HepG2 (cell line): ENCODE results near the gene TUBA4A. TPM values are rescaled to one million over a fixed set of nuclear protein-coding genes. Genes with fewer than 3 reads are reported as not detected.

ENCODE experiments used
- CC2D1A ChIP-seq: sonication (generic); formaldehyde crosslinking; IDR thresholded peaks from 2 replicates; pipeline ENCODE4 v1.8.1; 2023; ENCODE audit warnings: mild to moderate bottlenecking, missing genetic modification reagents
- MTF2 ChIP-seq: sonication (generic); formaldehyde crosslinking; IDR thresholded peaks from 2 replicates; pipeline ENCODE4 v1.5.0; 2020; ENCODE audit warnings: missing genetic modification reagents, borderline replicate concordance
- TBL1XR1 ChIP-seq: fragments of 150-350 bp; IDR thresholded peaks from 2 replicates; pipeline ENCODE4 v1.6.1; 2014; ENCODE audit warnings: borderline replicate concordance, low read length; ENCODE audit not compliant: partially characterized antibody
- TP53 ChIP-seq: sonication (generic); formaldehyde crosslinking; conservative IDR thresholded peaks from 2 replicates; pipeline ENCODE4 v1.4.0; 2020; ENCODE audit warnings: missing genetic modification reagents
- ZBTB20 ChIP-seq: sonication (generic); formaldehyde crosslinking; IDR thresholded peaks from 2 replicates; pipeline ENCODE4 v1.8.1; 2023; ENCODE audit warnings: missing genetic modification reagents, low read depth, mild to moderate bottlenecking, borderline replicate concordance
- ZNF138 ChIP-seq: sonication (generic); formaldehyde crosslinking; IDR thresholded peaks from 2 replicates; pipeline ENCODE4 v1.5.0; 2020; ENCODE audit warnings: mild to moderate bottlenecking, low read depth, missing genetic modification reagents
- ZNF20 ChIP-seq: sonication (generic); formaldehyde crosslinking; IDR thresholded peaks from 2 replicates; pipeline ENCODE4 v1.4.0; 2020; ENCODE audit warnings: mild to moderate bottlenecking, moderate library complexity, missing genetic modification reagents
- polyA plus RNA-seq, 8 experiments: library from polyadenylated mRNA; depleted of rRNA in 3 of 8; stranded (reverse) in 7 of 8; unstranded in 1 of 8; fragments of >200 nt; fragmentation: Illumina TruSeq in 4 of 8; extraction: Trizol in 4 of 8; gene quantifications; 2 replicates each; pipeline versions ENCODE4 v1.2.1 to v1.2.3, GENCODE V29; 2011 to 2016; ENCODE audit warnings: low read depth in 4 of 8, missing spikeins in 1 of 8, mixed read lengths in 1 of 8; ENCODE audit not compliant: insufficient read depth in 1 of 8
- total RNA-seq, 5 experiments: library from RNA; depleted of rRNA; stranded (reverse); fragments of >200 nt; fragmentation: Illumina TruSeq; extraction: Trizol; gene quantifications; 2 replicates each; pipeline ENCODE4 v1.2.3, GENCODE V29; 2016; ENCODE audit warnings: low read depth in 1 of 5
- TF ChIP-seq, protein P1 (sequence below): fragments of 450-650 bp; IDR thresholded peaks from 2 replicates; pipeline ENCODE4 v1.6.1; 2017; ENCODE audit warnings: mild to moderate bottlenecking
- TF ChIP-seq, protein P2 (sequence below): sonication (generic); formaldehyde crosslinking; IDR thresholded peaks from 2 replicates; pipeline ENCODE4 v1.5.1; 2020; ENCODE audit warnings: mild to moderate bottlenecking, missing genetic modification reagents, moderate library complexity
- TF ChIP-seq, protein P3 (sequence below): sonication (generic); formaldehyde crosslinking; IDR thresholded peaks from 2 replicates; pipeline ENCODE4 v1.4.0; 2020; ENCODE audit warnings: missing genetic modification reagents
- TF ChIP-seq, protein P4 (sequence below): sonication (generic); formaldehyde crosslinking; IDR thresholded peaks from 2 replicates; pipeline ENCODE4 v1.8.1; 2023; ENCODE audit warnings: mild to moderate bottlenecking, inconsistent platforms, moderate library complexity, missing genetic modification reagents, borderline replicate concordance
- TF ChIP-seq, protein P5 (sequence below): sonication (generic); formaldehyde crosslinking; IDR thresholded peaks from 2 replicates; pipeline ENCODE4 v1.4.0; 2020; ENCODE audit warnings: missing genetic modification reagents, borderline replicate concordance

TUBA4A gene
- total and polyA plus RNA-seq, 2 of the 13 experiments (the other 11 are each of a cell fraction or from before 2014, with no cell fraction given) = 1.3 to 12.7 TPM

DNA sequence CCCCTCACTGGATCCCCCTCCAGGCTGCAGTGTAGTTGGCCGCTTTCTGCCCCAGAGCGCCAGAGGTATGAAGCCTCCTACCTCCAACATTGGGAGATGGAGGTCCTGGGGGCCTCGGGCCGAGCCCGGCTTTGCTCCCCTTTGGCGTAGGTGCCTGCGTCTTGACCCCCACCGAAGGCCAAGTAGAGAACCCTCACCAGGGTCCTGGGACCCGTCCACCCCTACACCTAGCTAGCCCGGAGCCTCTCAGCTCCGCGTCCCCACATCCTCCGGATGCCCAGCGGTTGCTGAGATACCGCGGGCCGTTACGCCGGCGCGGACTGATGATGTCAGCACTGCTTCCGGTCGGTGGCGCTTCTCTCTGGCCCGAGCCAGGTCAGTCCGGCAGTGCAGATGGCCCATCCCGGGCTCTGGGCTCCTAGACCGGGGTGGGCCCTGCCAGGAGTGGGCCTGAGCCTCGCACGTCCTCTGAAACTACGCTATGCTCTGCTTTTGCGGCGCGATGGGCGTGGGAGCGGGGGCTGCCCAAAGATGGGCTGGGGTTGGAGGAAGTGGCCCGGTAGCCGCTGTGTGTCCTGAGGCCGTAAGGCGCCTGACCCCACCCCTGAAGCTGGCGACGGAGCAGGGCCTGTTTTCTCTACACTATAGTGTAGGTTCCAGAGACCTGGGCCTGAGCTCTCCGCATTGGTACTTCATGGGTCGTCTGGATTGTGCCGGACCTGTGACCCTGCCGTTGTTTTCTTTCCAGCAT, 8.4 kb downstream of the TUBA4A start, which contains the start of the genes GLB1L and STK16 (continued):
- TF ChIP-seq, protein P1, sequence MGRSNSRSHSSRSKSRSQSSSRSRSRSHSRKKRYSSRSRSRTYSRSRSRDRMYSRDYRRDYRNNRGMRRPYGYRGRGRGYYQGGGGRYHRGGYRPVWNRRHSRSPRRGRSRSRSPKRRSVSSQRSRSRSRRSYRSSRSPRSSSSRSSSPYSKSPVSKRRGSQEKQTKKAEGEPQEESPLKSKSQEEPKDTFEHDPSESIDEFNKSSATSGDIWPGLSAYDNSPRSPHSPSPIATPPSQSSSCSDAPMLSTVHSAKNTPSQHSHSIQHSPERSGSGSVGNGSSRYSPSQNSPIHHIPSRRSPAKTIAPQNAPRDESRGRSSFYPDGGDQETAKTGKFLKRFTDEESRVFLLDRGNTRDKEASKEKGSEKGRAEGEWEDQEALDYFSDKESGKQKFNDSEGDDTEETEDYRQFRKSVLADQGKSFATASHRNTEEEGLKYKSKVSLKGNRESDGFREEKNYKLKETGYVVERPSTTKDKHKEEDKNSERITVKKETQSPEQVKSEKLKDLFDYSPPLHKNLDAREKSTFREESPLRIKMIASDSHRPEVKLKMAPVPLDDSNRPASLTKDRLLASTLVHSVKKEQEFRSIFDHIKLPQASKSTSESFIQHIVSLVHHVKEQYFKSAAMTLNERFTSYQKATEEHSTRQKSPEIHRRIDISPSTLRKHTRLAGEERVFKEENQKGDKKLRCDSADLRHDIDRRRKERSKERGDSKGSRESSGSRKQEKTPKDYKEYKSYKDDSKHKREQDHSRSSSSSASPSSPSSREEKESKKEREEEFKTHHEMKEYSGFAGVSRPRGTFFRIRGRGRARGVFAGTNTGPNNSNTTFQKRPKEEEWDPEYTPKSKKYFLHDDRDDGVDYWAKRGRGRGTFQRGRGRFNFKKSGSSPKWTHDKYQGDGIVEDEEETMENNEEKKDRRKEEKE = no peak
- TF ChIP-seq, protein P2, sequence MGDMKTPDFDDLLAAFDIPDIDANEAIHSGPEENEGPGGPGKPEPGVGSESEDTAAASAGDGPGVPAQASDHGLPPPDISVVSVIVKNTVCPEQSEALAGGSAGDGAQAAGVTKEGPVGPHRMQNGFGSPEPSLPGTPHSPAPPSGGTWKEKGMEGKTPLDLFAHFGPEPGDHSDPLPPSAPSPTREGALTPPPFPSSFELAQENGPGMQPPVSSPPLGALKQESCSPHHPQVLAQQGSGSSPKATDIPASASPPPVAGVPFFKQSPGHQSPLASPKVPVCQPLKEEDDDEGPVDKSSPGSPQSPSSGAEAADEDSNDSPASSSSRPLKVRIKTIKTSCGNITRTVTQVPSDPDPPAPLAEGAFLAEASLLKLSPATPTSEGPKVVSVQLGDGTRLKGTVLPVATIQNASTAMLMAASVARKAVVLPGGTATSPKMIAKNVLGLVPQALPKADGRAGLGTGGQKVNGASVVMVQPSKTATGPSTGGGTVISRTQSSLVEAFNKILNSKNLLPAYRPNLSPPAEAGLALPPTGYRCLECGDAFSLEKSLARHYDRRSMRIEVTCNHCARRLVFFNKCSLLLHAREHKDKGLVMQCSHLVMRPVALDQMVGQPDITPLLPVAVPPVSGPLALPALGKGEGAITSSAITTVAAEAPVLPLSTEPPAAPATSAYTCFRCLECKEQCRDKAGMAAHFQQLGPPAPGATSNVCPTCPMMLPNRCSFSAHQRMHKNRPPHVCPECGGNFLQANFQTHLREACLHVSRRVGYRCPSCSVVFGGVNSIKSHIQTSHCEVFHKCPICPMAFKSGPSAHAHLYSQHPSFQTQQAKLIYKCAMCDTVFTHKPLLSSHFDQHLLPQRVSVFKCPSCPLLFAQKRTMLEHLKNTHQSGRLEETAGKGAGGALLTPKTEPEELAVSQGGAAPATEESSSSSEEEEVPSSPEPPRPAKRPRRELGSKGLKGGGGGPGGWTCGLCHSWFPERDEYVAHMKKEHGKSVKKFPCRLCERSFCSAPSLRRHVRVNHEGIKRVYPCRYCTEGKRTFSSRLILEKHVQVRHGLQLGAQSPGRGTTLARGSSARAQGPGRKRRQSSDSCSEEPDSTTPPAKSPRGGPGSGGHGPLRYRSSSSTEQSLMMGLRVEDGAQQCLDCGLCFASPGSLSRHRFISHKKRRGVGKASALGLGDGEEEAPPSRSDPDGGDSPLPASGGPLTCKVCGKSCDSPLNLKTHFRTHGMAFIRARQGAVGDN (CRISPR knock-in tag) = peak; percentile 98
- TF ChIP-seq, protein P3, sequence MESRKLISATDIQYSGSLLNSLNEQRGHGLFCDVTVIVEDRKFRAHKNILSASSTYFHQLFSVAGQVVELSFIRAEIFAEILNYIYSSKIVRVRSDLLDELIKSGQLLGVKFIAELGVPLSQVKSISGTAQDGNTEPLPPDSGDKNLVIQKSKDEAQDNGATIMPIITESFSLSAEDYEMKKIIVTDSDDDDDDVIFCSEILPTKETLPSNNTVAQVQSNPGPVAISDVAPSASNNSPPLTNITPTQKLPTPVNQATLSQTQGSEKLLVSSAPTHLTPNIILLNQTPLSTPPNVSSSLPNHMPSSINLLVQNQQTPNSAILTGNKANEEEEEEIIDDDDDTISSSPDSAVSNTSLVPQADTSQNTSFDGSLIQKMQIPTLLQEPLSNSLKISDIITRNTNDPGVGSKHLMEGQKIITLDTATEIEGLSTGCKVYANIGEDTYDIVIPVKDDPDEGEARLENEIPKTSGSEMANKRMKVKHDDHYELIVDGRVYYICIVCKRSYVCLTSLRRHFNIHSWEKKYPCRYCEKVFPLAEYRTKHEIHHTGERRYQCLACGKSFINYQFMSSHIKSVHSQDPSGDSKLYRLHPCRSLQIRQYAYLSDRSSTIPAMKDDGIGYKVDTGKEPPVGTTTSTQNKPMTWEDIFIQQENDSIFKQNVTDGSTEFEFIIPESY = peak; percentile 11; the same call in 1 of the 2 replicates
- TF ChIP-seq CC2D1A (CRISPR knock-in tag) (peak; percentile 98; the same call in 1 of the 2 replicates), TBL1XR1 (peak; percentile 60), MTF2 (CRISPR knock-in tag) (peak; percentile 56; the same call in 1 of the 2 replicates), TP53 (CRISPR knock-in tag) (peak; percentile 87; the same call in 1 of the 2 replicates), ZBTB20 (peak; percentile 95), ZNF20 (CRISPR knock-in tag) (no peak), ZNF138 (CRISPR knock-in tag) (peak; percentile 97)
- TF ChIP-seq, protein P4, sequence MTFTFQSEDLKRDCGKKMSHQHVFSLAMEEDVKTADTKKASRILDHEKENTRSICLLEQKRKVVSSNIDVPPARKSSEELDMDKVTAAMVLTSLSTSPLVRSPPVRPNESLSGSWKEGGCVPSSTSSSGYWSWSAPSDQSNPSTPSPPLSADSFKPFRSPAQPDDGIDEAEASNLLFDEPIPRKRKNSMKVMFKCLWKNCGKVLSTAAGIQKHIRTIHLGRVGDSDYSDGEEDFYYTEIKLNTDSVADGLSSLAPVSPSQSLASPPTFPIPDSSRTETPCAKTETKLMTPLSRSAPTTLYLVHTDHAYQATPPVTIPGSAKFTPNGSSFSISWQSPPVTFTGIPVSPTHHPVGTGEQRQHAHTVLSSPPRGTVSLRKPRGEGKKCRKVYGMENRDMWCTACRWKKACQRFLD (CRISPR knock-in tag) = peak; percentile 95
- TF ChIP-seq, protein P5, sequence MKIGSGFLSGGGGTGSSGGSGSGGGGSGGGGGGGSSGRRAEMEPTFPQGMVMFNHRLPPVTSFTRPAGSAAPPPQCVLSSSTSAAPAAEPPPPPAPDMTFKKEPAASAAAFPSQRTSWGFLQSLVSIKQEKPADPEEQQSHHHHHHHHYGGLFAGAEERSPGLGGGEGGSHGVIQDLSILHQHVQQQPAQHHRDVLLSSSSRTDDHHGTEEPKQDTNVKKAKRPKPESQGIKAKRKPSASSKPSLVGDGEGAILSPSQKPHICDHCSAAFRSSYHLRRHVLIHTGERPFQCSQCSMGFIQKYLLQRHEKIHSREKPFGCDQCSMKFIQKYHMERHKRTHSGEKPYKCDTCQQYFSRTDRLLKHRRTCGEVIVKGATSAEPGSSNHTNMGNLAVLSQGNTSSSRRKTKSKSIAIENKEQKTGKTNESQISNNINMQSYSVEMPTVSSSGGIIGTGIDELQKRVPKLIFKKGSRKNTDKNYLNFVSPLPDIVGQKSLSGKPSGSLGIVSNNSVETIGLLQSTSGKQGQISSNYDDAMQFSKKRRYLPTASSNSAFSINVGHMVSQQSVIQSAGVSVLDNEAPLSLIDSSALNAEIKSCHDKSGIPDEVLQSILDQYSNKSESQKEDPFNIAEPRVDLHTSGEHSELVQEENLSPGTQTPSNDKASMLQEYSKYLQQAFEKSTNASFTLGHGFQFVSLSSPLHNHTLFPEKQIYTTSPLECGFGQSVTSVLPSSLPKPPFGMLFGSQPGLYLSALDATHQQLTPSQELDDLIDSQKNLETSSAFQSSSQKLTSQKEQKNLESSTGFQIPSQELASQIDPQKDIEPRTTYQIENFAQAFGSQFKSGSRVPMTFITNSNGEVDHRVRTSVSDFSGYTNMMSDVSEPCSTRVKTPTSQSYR = peak; percentile 65; the same call in 1 of the 2 replicates
